ENCODE data around the gene SENP8. TPM values are rescaled to one million over a fixed set of nuclear protein-coding genes. Genes with fewer than 3 reads are reported as not detected.
A peak's percentile ranks its signal among the peaks of the same experiment; 100 is the strongest.

SENP8 gene
- total and polyA plus RNA-seq, 2 of the 13 experiments (the other 11 are each of a cell fraction or from before 2014, with no cell fraction given) = 2.7 to 3.0 TPM

DNA sequence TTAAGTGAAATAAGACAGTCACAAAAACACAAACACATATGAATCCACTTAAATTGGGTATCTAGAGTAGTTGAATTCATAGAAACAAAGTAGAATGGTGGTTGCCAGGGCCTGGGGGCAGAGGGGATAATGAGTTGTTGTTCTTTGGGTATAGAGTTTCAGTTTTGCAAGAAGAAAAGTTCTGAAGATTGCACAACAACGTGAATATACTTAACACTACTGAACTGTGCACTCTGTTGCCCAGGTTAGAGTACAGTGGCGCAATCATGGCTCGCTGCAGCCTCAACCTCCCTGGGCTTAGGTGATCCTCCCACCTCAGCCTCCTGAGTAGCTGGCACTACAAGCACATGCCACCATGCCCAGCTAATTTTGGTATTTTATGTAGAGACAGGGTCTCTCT is 64.5 kb downstream of the SENP8 start (continued):
- TF ChIP-seq, protein P1, sequence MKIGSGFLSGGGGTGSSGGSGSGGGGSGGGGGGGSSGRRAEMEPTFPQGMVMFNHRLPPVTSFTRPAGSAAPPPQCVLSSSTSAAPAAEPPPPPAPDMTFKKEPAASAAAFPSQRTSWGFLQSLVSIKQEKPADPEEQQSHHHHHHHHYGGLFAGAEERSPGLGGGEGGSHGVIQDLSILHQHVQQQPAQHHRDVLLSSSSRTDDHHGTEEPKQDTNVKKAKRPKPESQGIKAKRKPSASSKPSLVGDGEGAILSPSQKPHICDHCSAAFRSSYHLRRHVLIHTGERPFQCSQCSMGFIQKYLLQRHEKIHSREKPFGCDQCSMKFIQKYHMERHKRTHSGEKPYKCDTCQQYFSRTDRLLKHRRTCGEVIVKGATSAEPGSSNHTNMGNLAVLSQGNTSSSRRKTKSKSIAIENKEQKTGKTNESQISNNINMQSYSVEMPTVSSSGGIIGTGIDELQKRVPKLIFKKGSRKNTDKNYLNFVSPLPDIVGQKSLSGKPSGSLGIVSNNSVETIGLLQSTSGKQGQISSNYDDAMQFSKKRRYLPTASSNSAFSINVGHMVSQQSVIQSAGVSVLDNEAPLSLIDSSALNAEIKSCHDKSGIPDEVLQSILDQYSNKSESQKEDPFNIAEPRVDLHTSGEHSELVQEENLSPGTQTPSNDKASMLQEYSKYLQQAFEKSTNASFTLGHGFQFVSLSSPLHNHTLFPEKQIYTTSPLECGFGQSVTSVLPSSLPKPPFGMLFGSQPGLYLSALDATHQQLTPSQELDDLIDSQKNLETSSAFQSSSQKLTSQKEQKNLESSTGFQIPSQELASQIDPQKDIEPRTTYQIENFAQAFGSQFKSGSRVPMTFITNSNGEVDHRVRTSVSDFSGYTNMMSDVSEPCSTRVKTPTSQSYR (CRISPR knock-in tag; IDR thresholded peaks at IDR 0.05; ENCODE audit: borderline replicate concordance) = no peak
- TF ChIP-seq NCOR1 (IDR thresholded peaks at IDR 0.05; ENCODE audit: borderline replicate concordance, low read length) = peak; percentile 97
- no peak for TF ChIP-seq ATF5 (CRISPR knock-in tag; IDR thresholded peaks at IDR 0.05; ENCODE audit: low read depth)
- peak; percentile 84 for TF ChIP-seq BCL6 (CRISPR knock-in tag; IDR thresholded peaks at IDR 0.05)
- peak; percentile 88 for TF ChIP-seq HOXA3 (CRISPR knock-in tag; IDR thresholded peaks at IDR 0.05)
- no peak for TF ChIP-seq ARHGAP35 (CRISPR knock-in tag; IDR thresholded peaks at IDR 0.05; ENCODE audit: borderline replicate concordance)
- peak; percentile 59; the same call in 1 of the 2 replicates for TF ChIP-seq ZNF710 (CRISPR knock-in tag; IDR thresholded peaks at IDR 0.05; ENCODE audit: borderline replicate concordance)
- no peak for TF ChIP-seq SIN3A (IDR thresholded peaks at IDR 0.05; ENCODE audit: borderline replicate concordance, low read depth, low read length)
- TF ChIP-seq RERE (CRISPR knock-in tag; IDR thresholded peaks at IDR 0.05; ENCODE audit: low read depth) = peak; percentile 71
- no peak for TF ChIP-seq RFX3 (CRISPR knock-in tag; IDR thresholded peaks at IDR 0.05)
- no peak for TF ChIP-seq PAWR (CRISPR knock-in tag; IDR thresholded peaks at IDR 0.05; ENCODE audit: borderline replicate concordance)
- TF ChIP-seq ELF1 (CRISPR knock-in tag; IDR thresholded peaks at IDR 0.05) = no peak
- TF ChIP-seq ZNF75D (CRISPR knock-in tag; IDR thresholded peaks at IDR 0.05; ENCODE audit: borderline replicate concordance) = no peak
- peak; percentile 57; the same call in 1 of the 2 replicates for TF ChIP-seq JUND (CRISPR knock-in tag; IDR thresholded peaks at IDR 0.05)
- TF ChIP-seq AKAP8 (CRISPR knock-in tag; IDR thresholded peaks at IDR 0.05) = 0 out of 2 replicates have a peak, but pooled peaks have one; percentile 25
- TF ChIP-seq MIXL1 (CRISPR knock-in tag; IDR thresholded peaks at IDR 0.05) = peak; percentile 86
- TF ChIP-seq ZNF704 (CRISPR knock-in tag; IDR thresholded peaks at IDR 0.05; ENCODE audit: borderline replicate concordance) = no peak
- TF ChIP-seq SP4 (CRISPR knock-in tag; IDR thresholded peaks at IDR 0.05) = no peak
- TF ChIP-seq POLR2A (IDR thresholded peaks at IDR 0.05; ENCODE audit: insufficient read depth in 1 of 2, low read depth in 2 of 2, low read length in 2 of 2) = no peak

All from HepG2 (cell line).